MG63 (cell line): Measurements from ENCODE around the gene SMIM14. TPM values are rescaled to one million over a fixed set of nuclear protein-coding genes. Genes with fewer than 3 reads are reported as not detected.
"Not testable (repeated sequence)": the region's sequence is repeated elsewhere in the genome, so short reads cannot be mapped to it uniquely, and the experiment has no call there.

Source experiments
- DNase-seq: peaks from one replicate; pipeline ENCODE4 v3.0.0-alpha.2; 2020
- H3K27me3 ChIP-seq: fragments of 250-450 bp; sonication (Bioruptor Pico); 2 replicates; pipeline ENCODE4 v1.5.1; 2020; ENCODE audit warnings: mild to moderate bottlenecking, moderate library complexity
- H3K36me3 ChIP-seq: fragments of 250-450 bp; sonication (Bioruptor Pico); 2 replicates; pipeline ENCODE4 v1.5.1; 2020; ENCODE audit warnings: mild to moderate bottlenecking, moderate library complexity
- H3K4me3 ChIP-seq: fragments of 250-450 bp; sonication (Bioruptor Pico); 2 replicates; pipeline ENCODE4 v1.5.1; 2020; ENCODE audit warnings: mild to moderate bottlenecking, moderate library complexity
- H3K9me3 ChIP-seq: fragments of 250-450 bp; sonication (Bioruptor Pico); 2 replicates; pipeline ENCODE4 v1.5.1; 2020; ENCODE audit warnings: mild to moderate bottlenecking, moderate library complexity
- total RNA-seq: library from RNA; depleted of rRNA; stranded (reverse); fragments of >200 nt; shearing (Covaris generic); gene quantifications from 2 replicates; pipeline ENCODE4 v1.2.3, GENCODE V29; 2014; ENCODE audit warnings: low replicate concordance

Gene SMIM14
- total RNA-seq, 1 experiment from 2014 or later, result 19.5 TPM

DNA sequence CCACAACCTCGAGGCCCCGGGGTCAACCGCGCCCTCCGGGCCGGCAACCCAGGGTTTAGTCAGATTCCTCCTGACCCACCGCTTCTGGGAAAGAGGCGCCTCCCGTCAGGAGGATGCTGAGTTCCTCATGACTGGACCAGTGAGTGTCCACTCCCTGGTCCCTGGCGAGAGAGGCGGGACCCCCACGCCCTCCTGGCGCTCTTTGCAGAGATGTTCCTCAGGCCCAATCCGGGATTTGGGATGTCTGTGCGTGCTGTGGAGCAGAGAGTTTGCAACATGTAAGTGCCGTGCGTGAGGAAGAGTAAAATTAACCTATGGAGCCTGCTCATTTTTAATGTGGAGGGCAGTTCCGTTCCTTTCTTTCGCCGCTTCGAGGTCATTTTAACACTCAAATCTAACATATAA, 110.6 kb downstream of the SMIM14 start:
- Histone ChIP-seq H3K36me3 (peaks cover 2% of the 10 kb centered on the region; the same call in 1 of the 2 replicates), H3K9me3 (peaks cover 2% of the 10 kb centered on the region; the same call in 1 of the 2 replicates), H3K4me3 (peak overlapping the region; percentile 73), H3K27me3 (no peaks in the 10 kb centered on the region)
- DNase-seq, result peak; percentile 89

DNA sequence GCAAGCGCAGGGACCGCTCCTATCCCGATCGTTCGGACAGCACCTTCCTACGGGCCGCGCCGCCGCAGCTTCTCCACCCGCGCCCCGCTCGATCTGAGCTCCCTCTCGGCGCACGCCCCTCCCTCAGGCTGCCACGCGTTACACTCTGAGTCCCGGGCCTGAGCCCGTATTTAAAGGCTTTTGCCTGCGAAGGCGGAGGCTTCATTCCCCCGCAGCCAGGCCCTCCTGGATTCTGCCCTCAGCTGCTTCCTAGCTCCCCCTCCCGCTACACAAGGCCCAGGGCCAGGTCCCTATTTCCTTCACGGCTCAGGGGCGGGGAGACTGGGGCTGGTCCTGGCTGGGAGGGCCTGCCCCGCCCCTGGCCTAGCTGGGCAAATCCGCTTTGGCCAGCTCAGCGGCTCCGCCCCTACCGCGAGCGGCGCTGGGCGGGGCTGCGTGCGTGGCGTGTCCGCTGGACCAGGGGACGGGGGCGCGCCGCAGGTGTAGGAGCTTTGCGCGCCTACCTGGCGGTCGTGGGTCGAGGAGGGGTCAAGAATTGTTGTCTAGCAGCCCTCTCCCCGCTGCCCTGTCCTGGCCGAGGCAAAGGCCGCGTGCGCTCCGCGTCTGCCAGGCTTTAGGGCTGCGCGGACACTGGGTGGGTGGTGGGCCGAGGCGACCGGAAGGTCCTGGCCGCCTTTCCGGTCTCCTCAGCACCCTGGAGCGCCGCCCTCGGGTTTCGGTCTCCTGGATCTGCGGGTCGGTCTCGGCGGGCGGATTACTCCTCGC, 111.2 kb downstream of the SMIM14 start, which contains the start of gene UGDH:
UGDH (minus strand) TSS at position 144 of the 765 bp plus-strand sequence. CDS start 5,927 bp downstream, outside the sequence.
- H3K27me3 ChIP-seq, result no peaks in the 10 kb centered on the region
- peak within 1 kb of the TSS; percentile 73 for H3K4me3 ChIP-seq
- DNase-seq, result peak; percentile 96
- peaks cover 2% of the 10 kb centered on the region; the same call in 1 of the 2 replicates for H3K9me3 ChIP-seq
- peaks cover 2% of the 10 kb centered on the region; the same call in 1 of the 2 replicates for H3K36me3 ChIP-seq

DNA sequence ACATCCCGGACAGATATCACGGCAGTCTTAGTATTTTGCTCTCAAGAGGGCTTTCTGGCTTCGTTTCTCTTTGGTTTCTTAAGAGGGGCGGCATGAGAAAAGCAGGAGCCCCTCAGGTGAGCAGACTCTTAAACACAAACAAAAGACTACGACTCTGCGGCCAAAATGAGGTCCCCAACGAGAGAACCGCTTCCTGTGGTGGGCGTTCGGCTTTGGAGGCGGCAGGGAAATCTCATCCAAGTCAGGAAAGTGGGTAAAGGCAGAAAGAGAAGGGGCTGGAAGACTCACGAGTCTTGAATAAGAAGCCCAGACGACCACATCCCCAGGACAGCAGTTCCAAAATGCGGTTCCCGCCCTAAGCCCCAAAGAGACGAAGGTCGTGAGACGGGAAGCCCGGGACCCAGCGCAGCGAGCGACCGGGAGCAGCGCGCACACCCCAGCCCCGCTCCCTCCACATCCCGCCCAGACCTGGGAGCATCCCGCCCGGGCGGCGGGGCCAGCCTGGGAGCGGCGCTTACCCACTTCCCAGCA, 111.8 kb downstream of the SMIM14 start:
- Histone ChIP-seq H3K4me3 (peak overlapping the region; percentile 73), H3K36me3 (peaks cover 2% of the 10 kb centered on the region; the same call in 1 of the 2 replicates), H3K9me3 (peaks cover 2% of the 10 kb centered on the region; the same call in 1 of the 2 replicates), H3K27me3 (no peaks in the 10 kb centered on the region)
- DNase-seq, result no peak

DNA sequence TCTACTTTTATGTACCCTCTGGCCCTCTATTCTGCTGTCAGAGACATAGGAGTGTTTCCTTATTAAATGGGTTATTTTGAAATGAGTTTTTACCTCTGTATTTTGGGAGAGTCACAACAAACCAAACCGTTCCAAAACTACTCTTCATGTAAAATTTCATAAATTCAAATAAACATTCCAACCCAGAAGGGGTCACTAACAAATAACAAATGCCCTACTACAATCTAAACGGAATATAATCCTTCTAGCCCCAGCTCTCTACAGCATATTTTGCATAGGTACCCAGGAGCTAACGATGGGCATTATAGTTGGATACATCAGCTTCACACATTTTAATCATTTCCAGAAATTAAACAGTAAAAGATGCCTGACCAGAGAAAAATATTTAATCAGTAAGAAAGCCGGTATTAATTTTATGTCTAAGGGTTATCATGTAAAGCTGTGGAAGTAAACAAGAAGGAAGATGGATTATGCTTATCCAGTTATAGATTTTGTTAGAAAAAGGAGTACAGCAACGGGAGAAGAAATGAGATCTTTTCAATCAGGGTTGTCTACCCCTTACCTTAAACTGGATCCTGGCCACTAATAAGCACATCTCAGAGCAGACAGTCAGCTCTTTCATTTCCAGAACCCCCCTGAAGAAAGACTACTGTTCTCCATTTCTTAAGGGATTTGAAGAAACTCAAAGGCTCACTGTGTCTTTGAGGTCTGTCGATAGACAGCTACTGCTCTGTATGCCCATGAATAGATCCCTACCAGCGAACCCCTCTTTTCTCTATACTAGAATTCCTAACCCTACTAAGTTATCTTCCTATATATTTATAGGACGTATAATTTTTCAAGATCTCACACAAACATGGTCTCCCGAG, 112.6 kb downstream of the SMIM14 start:
- no peak for DNase-seq
- peaks cover 2% of the 10 kb centered on the region; the same call in 1 of the 2 replicates for H3K36me3 ChIP-seq
- H3K27me3 ChIP-seq, result no peaks in the 10 kb centered on the region
- H3K4me3 ChIP-seq, result peak overlapping the region; percentile 73
- H3K9me3 ChIP-seq, result no peaks in the 10 kb centered on the region

DNA sequence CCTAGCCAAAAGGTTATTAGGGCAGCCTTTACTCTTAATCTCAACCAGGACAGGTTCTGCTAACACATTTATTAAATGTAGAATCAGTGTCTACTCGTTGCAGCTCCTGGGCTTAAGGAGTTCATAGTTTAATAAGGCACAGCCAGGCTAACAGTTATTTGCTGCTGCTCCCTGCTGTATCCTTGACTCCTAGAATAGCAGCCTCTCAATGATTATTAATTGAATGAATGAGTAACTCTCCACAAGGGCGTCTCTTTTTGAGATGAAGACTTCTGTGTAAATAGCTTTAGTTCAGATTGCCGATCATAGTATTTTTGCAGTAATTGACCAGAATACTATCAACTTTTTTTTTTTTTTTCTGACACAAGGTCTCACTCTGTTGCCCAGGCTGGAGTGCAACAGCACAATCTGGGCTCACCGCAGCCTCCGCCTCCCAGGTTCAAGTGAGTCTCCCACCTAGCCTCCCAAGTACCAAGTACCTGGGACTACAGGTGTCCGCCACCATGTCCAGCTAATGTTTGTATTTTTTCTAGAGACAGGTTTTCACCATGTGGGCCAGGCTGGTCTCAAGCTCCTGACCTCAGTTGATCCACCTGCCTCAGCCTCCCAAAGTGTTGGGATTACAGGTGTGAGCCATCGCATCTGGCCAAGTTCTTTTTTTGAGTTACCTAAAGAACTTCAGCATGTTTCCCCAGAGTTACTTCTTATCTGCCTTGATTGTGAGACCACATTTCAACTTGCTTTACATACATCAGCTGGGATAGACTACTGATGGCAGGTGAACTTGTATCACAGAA, 114.3 kb downstream of the SMIM14 start:
- H3K27me3 ChIP-seq, result no peaks in the 10 kb centered on the region
- H3K9me3 ChIP-seq, result no peaks in the 10 kb centered on the region
- no peak overlapping the region for H3K4me3 ChIP-seq
- no peak for DNase-seq
- peaks cover 5% of the 10 kb centered on the region; the same call in 1 of the 2 replicates for H3K36me3 ChIP-seq

DNA sequence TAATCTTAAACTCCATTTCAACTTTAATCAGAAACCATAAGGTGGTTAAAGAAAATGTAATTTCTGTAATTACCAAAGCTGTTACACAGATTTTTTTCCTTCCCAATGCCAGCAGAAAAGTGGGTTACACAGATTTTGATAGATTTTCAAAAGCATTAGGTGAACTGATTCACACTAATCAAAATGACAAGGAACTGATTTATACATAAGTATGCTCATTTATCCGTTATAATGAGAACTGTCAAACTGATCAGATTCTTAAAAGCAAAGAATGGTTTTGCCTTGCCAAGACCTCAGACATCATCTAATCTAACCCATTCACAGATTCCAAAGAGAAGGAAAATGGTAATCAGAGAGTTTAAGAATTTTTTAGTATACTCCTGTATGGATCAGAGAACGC, 116.6 kb downstream of the SMIM14 start:
- peaks cover 12% of the 10 kb centered on the region; the same call in 1 of the 2 replicates for H3K36me3 ChIP-seq
- no peak overlapping the region for H3K4me3 ChIP-seq
- no peaks in the 10 kb centered on the region for H3K9me3 ChIP-seq
- DNase-seq, result no peak
- no peaks in the 10 kb centered on the region for H3K27me3 ChIP-seq

DNA sequence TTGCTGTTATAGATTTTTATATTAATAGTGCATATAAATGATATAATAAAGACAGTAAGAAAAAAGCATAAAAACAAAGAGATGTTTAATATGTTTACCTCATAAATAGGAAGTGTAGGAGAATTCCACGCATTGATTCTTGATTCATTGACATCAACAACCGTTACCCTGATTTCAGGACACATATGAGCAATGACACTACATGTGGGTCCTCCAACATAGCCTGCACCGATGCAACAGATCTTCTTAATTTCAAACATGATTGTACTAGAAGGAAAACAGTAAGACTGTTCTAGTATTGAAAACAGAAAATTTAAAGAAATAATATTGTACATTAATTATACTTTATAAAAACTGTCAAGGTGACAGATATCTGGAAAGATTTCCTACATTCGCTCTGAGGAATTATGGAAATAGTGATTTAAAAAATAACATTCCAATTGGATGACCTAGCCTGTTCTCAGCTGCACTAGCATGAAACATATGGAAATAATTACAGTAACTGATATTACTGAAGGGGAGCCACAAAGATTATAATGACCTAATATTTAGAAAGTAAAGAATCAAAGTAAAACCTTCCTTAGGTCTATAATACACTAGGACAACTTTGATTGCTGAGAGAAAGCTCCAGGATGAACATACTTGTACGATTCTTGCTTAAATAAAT, 117.3 kb downstream of the SMIM14 start:
- H3K36me3 ChIP-seq, result peaks cover 12% of the 10 kb centered on the region; the same call in 1 of the 2 replicates
- H3K9me3 ChIP-seq, result no peaks in the 10 kb centered on the region
- H3K4me3 ChIP-seq, result no peak overlapping the region
- H3K27me3 ChIP-seq, result no peaks in the 10 kb centered on the region
- DNase-seq, result no peak

DNA sequence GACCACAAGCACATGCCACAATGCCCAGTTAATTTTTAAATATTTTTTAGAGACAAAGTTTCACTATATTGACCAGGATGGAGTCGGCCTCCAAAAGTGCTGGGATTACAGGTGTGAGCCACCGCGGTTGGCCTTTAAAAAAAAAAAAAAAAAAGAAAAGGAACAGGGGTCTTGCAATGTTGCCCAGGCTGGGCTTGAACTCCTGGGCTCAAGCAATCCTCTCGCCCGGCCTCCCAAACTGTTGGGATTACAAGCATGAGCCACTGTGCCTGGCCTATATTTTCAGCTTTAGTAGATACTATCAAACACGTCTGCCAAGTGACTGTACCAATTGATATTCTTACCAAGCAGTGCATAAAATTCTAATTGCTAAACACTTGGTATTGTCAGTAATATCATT, 120.2 kb downstream of the SMIM14 start:
- no peak for DNase-seq
- Histone ChIP-seq H3K9me3 (no peaks in the 10 kb centered on the region), H3K27me3 (no peaks in the 10 kb centered on the region), H3K36me3 (peaks cover 10% of the 10 kb centered on the region; the same call in 1 of the 2 replicates), H3K4me3 (no peak overlapping the region)

DNA sequence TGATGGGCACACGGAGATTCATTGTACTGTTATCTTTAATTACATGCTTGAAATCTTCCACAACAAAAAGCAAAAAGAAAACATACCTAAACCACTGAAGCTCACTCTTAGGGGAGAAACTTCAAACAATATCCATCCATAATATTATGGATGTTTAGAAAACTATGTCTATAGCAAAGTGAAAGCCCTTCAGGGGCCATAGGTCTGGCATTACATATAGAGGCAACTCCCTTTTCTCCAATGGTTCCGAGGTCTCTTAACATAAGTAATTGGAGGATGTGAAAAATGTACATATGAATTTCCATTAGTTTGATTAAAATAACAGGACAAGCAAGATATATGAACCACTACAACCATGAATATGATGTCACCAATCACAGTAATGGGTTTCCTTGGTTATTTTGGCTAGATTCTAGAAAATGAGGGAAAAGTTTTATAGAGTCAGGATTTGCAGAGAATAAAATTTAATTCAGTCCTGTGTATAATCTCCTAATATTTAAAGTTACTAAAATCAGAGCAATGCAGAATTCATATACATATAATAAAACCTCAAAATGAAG, 122.2 kb downstream of the SMIM14 start:
- peaks cover 16% of the 10 kb centered on the region for H3K36me3 ChIP-seq
- H3K27me3 ChIP-seq, result no peaks in the 10 kb centered on the region

DNA sequence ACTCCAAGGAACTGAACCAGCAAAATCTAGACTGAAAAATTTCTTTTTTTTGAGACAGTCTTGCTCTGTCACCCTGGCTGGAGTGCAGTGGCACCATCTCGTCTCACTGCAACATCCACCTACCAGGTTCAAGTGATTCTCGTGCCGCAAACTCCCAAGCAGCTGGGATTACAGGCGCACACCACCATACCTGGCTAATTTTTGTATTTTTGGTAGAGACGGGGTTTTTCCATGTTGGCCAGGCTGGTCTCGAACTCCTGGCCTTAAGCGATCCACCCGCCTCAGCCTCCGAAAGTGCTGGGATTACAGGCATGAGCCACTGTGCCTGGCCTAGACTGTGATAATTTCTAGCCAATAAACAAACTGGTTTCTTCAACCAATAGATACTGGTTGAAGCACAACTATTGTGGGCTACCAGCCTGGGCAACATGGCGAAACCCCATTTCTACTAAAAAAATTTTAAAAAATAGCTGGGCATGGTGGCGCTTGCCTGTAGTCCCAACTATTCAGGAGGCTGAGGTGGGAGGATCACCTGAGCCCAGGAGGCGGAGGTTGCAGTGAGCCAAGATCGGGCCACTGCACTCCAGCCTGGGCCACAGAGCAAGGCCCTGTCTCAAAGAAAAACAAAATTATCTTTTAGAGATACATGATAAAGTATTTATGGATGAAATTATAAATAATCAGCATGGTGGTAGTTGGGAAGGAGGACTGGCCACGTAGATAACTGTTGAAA, 122.8 kb downstream of the SMIM14 start:
- H3K9me3 ChIP-seq, H3K4me3 ChIP-seq, H3K27me3 ChIP-seq, DNase-seq: not testable (repeated sequence)
- H3K36me3 ChIP-seq, result peaks cover 16% of the 10 kb centered on the region

More for the DNA sequence above, 122.2 kb downstream of the SMIM14 start:
- no peak overlapping the region for H3K4me3 ChIP-seq
- no peaks in the 10 kb centered on the region for H3K9me3 ChIP-seq
- no peak for DNase-seq

DNA sequence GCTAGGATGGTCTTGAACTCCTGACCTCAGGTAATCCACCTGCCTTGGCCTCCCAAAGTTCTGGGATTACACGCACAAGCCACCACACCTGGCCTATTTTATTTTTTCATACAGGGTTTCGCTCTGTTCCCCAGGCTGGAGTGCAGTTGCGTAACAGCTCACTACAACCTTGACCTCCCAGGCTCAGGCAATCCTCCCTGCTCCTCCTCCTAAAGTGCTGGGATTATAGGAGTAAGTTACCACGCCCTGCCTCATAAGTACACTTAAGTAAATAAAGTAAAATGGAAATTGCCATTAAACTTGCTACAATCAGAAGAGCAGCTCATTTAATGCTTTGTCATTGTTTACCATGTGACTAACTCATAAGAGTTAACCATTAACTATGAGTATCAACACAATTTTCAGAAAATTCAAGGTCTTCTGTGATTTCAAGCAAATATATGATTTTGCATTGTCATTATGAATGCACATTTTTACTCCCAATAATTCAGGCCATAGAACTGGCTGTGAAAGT, 123.7 kb downstream of the SMIM14 start:
- Histone ChIP-seq H3K4me3 (no peak overlapping the region), H3K9me3 (no peaks in the 10 kb centered on the region), H3K36me3 (peaks cover 13% of the 10 kb centered on the region), H3K27me3 (no peaks in the 10 kb centered on the region)
- no peak for DNase-seq

DNA sequence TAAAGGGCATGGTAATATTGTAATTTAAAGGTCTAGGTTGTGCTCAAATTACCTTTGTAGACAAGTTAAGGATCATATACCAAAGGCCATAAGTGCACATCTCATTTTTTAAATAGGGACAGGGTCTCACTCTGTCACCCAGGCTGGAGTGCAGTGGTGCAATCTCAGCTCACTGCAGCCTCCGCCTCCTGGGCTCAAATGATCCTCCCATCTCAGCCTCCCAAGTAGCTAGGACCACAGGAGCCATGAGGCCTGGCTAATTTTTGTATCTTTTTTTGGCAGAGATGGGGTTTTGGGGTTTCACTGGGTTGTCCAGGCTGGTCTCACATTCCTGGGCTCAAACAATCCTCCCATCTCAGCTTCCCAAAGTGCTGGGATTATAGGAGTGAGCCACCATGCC, 124.4 kb downstream of the SMIM14 start:
- H3K9me3 ChIP-seq, DNase-seq, H3K27me3 ChIP-seq, H3K4me3 ChIP-seq: not testable (repeated sequence)
- peaks cover 17% of the 10 kb centered on the region for H3K36me3 ChIP-seq

DNA sequence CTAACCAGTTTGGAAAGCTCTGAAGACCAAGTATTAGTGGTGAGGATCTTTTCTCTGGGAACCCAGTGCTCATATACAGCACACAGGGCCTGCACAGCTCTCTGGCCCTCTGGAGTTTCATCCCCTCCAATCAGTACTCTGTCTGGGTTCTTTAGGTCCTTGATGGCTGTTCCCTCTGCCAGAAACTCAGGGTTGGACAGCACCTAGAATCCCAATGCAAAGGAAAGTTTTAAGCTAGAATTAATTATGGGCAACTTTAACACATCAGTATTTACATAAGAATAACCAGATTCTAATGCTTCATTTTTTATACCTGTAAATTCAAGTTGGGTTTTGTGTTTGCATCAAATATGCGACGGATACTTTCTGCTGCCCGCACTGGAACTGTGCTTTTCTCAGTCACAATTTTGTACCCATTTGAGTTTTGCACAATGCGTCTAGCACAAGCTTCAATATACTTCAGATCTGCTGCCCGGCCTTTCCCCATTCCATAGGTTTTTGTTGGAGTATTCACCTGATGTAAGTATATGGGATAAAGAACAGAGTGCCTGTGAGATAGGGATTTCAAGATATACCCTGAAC, 128.2 kb downstream of the SMIM14 start:
- Histone ChIP-seq H3K27me3 (no peaks in the 10 kb centered on the region), H3K36me3 (peaks cover 16% of the 10 kb centered on the region), H3K9me3 (no peaks in the 10 kb centered on the region), H3K4me3 (no peak overlapping the region)
- DNase-seq, result no peak

DNA sequence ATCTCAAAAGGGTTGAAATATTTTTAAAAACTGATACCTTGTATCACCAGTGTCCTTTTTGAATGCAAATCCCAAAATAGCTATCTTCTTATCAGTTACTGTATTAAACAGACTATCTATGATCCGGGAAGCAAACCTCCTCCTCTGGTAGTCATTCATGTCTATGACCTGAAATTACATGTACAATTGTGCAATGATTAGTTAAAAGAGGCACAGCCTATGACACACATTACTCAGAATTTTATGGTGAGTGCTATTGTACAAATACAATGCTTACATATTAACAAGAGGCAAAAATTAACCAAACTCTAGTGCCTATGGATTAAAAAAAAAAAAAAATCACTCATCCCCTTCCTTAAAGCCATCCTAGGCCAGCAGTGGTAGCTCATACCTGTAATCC, 133.1 kb downstream of the SMIM14 start:
- Histone ChIP-seq H3K4me3 (no peak overlapping the region), H3K36me3 (peaks cover 30% of the 10 kb centered on the region), H3K27me3 (no peaks in the 10 kb centered on the region), H3K9me3 (no peaks in the 10 kb centered on the region)
- no peak for DNase-seq
